IMR-90 (cell line): ENCODE results near the gene PLD5. TPM values are rescaled to one million over a fixed set of nuclear protein-coding genes. Genes with fewer than 3 reads are reported as not detected.

Experiments
- ATAC-seq: fragments of 200-7000 bp; cut with Tn5 transposase; 2 replicates; pipeline ENCODE4 v1.9.1; 2020; ENCODE audit warnings: low read depth, mild to moderate bottlenecking, moderate library complexity
- BruUV-seq: library from RNA; stranded (reverse); fragments of 400-500 nt; replicated peaks from 2 replicates; lab custom pipeline; 2021; lab: Mats Ljungman, UMichigan
- CTCF ChIA-PET: fragments of 300-600 bp; formaldehyde crosslinking; extraction: SDS; loops from one replicate; lab custom pipeline; 2021; ENCODE audit warnings: antibody characterized with exemption; lab: Yijun Ruan, JAX
- POLR2A ChIA-PET: fragments of 300-600 bp; sonication (Branson Sonifier 250); formaldehyde crosslinking; loops from one replicate; lab custom pipeline; 2022; ENCODE audit warnings: antibody characterized with exemption; ENCODE audit not compliant: unreplicated experiment; lab: Charles Lee
- DNase-seq: peaks from one replicate; pipeline ENCODE4 v3.0.0; 2013
- H2AFZ ChIP-seq: replicated peaks from 2 replicates; pipeline ENCODE3; 2013; ENCODE audit warnings: low read length, mild to moderate bottlenecking; ENCODE audit not compliant: poor library complexity
- H2AK5ac ChIP-seq: 2 replicates; pipeline ENCODE4 v1.6.1; 2013; ENCODE audit warnings: low read depth, low read length, inconsistent platforms
- H2AK9ac ChIP-seq: replicated peaks from 2 replicates; pipeline ENCODE3; 2013; ENCODE audit warnings: mild to moderate bottlenecking, low read depth, low read length, moderate library complexity; ENCODE audit not compliant: poor library complexity
- H2BK120ac ChIP-seq: 2 replicates; pipeline ENCODE4 v1.6.1; 2013; ENCODE audit warnings: low read depth, low read length, inconsistent platforms
- H2BK15ac ChIP-seq: 3 replicates; pipeline ENCODE4 v1.6.1; 2013; ENCODE audit warnings: low read depth, low read length, inconsistent platforms
- H2BK20ac ChIP-seq: 2 replicates; pipeline ENCODE4 v1.6.1; 2013; ENCODE audit warnings: low read depth, mild to moderate bottlenecking, inconsistent platforms, low read length, moderate library complexity
- H2BK5ac ChIP-seq: 2 replicates; pipeline ENCODE4 v1.6.1; 2013; ENCODE audit warnings: mild to moderate bottlenecking, low read depth, low read length, inconsistent platforms; ENCODE audit not compliant: poor library complexity, severe bottlenecking
- H3K14ac ChIP-seq: replicated peaks from 2 replicates; pipeline ENCODE4 v1.6.1; 2013; ENCODE audit warnings: low read depth, low read length, inconsistent platforms
- H3K18ac ChIP-seq: 2 replicates; pipeline ENCODE4 v1.6.1; 2013; ENCODE audit warnings: low read depth, low read length, control low read depth
- H3K23ac ChIP-seq: 2 replicates; pipeline ENCODE4 v1.6.1; 2013; ENCODE audit warnings: low read depth, low read length, inconsistent platforms
- H3K27ac ChIP-seq: 2 replicates; pipeline ENCODE4 v1.5.1; 2013; ENCODE audit warnings: mild to moderate bottlenecking, control low read depth, low read length; ENCODE audit not compliant: insufficient read depth
- H3K27me3 ChIP-seq: 2 replicates; pipeline ENCODE4 v1.6.1; 2013; ENCODE audit warnings: low read length; ENCODE audit not compliant: control insufficient read depth, insufficient read depth
- H3K36me3 ChIP-seq: 2 replicates; pipeline ENCODE4 v1.6.1; 2013; ENCODE audit warnings: low read length, mixed read lengths; ENCODE audit not compliant: control insufficient read depth, insufficient read depth
- H3K4ac ChIP-seq: 2 replicates; pipeline ENCODE4 v1.6.1; 2013; ENCODE audit warnings: low read depth, low read length, inconsistent platforms
- H3K4me1 ChIP-seq: 2 replicates; pipeline ENCODE4 v1.6.1; 2013; ENCODE audit warnings: low read length, mixed read lengths; ENCODE audit not compliant: control insufficient read depth, insufficient read depth
- H3K4me2 ChIP-seq: 2 replicates; pipeline ENCODE4 v1.6.1; 2013; ENCODE audit warnings: low read depth, mild to moderate bottlenecking, control low read depth, low read length, moderate library complexity
- H3K4me3 ChIP-seq: 2 replicates; pipeline ENCODE4 v1.5.1; 2013; ENCODE audit warnings: low read depth, mild to moderate bottlenecking, control low read depth, low read length, moderate library complexity; ENCODE audit not compliant: insufficient read depth
- H3K56ac ChIP-seq: 2 replicates; pipeline ENCODE4 v1.6.1; 2013; ENCODE audit warnings: low read length, inconsistent platforms; ENCODE audit not compliant: insufficient read depth; ENCODE audit errors: extremely low read depth
- H3K79me1 ChIP-seq, 2 experiments: 2 replicates each; pipeline ENCODE4 v1.6.1; 2013; ENCODE audit warnings: low read length in 2 of 2, inconsistent platforms in 1 of 2, low read depth in 1 of 2
- H3K9ac ChIP-seq: 2 replicates; pipeline ENCODE4 v1.6.1; 2013; ENCODE audit warnings: low read depth, low read length, control low read depth
- H3K9me1 ChIP-seq: 2 replicates; pipeline ENCODE4 v1.6.1; 2013; ENCODE audit warnings: low read length, inconsistent platforms; ENCODE audit not compliant: insufficient read depth
- H3K9me3 ChIP-seq: 2 replicates; pipeline ENCODE4 v1.6.1; 2013; ENCODE audit warnings: low read length; ENCODE audit not compliant: control insufficient read depth, insufficient read depth
- H4K20me1 ChIP-seq: 2 replicates; pipeline ENCODE4 v1.6.1; 2013; ENCODE audit warnings: low read length, inconsistent platforms; ENCODE audit not compliant: insufficient read depth
- H4K5ac ChIP-seq: 2 replicates; pipeline ENCODE4 v1.6.1; 2013; ENCODE audit warnings: mild to moderate bottlenecking, low read depth, low read length, control low read depth
- H4K8ac ChIP-seq, 2 experiments: 2 replicates each; pipeline ENCODE4 v1.6.1; 2013; ENCODE audit warnings: low read depth in 2 of 2, low read length in 2 of 2, control low read depth in 1 of 2, inconsistent platforms in 1 of 2
- H4K91ac ChIP-seq: 2 replicates; pipeline ENCODE4 v1.6.1; 2013; ENCODE audit warnings: low read depth, low read length, inconsistent platforms; ENCODE audit not compliant: insufficient read depth
- BHLHE40 ChIP-seq: fragments of 150-350 bp; IDR thresholded peaks from 2 replicates; pipeline ENCODE4 v1.6.1; 2016; ENCODE audit warnings: mild to moderate bottlenecking, low read depth, low read length
- CEBPB ChIP-seq: IDR thresholded peaks from 2 replicates; pipeline ENCODE4 v1.6.1; 2012; ENCODE audit warnings: low read depth, low read length, improper control_type of control experiment
- ELK1 ChIP-seq: fragments of 150-350 bp; IDR thresholded peaks from 2 replicates; pipeline ENCODE4 v1.6.1; 2016; ENCODE audit warnings: low read depth, mild to moderate bottlenecking, low read length, moderate library complexity, borderline replicate concordance
- MAFK ChIP-seq: IDR thresholded peaks from 2 replicates; pipeline ENCODE4 v1.6.1; 2012; ENCODE audit warnings: low read depth, low read length, improper control_type of control experiment
- MAZ ChIP-seq: IDR thresholded peaks from 2 replicates; pipeline ENCODE4 v1.6.1; 2012; ENCODE audit warnings: low read depth, mild to moderate bottlenecking, low read length, improper control_type of control experiment, moderate library complexity, borderline replicate concordance
- MXI1 ChIP-seq: IDR thresholded peaks from 2 replicates; pipeline ENCODE4 v1.6.1; 2012; ENCODE audit warnings: low read depth, mild to moderate bottlenecking, low read length, moderate library complexity, borderline replicate concordance
- POLR2A ChIP-seq: IDR thresholded peaks from 2 replicates; pipeline ENCODE4 v1.6.1; 2012; ENCODE audit warnings: mild to moderate bottlenecking, low read depth, low read length
- RFX5 ChIP-seq: IDR thresholded peaks from 2 replicates; pipeline ENCODE4 v1.8.0; 2012; ENCODE audit warnings: low read depth, mild to moderate bottlenecking, low read length, moderate library complexity
- WGBS, 2 experiments: methylation state at CpG; one replicate each; pipeline versions ENCODE4 v1.1.5 to v1.1.7; 2013; ENCODE audit warnings: missing lambda C conversion rate in 2 of 2; ENCODE audit not compliant: insufficient read length in 1 of 2; ENCODE audit errors: extremely low coverage in 2 of 2; 5-methylcytosine and 5-hydroxymethylcytosine counted together
- dilution Hi-C: fragments of 300-500 bp; cut with HindIII; formaldehyde crosslinking; loops from one replicate; pipeline ENCODE4 v1.14.3; 2018; ENCODE audit warnings: low sequenced_read_pairs; ENCODE audit not compliant: unreplicated experiment
- in situ Hi-C: fragments of 300-500 bp; cut with MboI; formaldehyde crosslinking; loops from 3 replicates; pipeline ENCODE4 v1.14.3; 2019; ENCODE audit warnings: low sequenced_read_pairs, inconsistent platforms, mixed read lengths
- intact Hi-C: fragments of 100-400 bp; cut with micrococcal nuclease; formaldehyde crosslinking; loops from 2 replicates; pipeline ENCODE4 v1.10.0; 2022
- polyA plus RNA-seq, 3 experiments: library from polyadenylated mRNA; depleted of rRNA; stranded (reverse); fragments of >200 nt; gene quantifications; 2 replicates each; pipeline ENCODE4 v1.2.3, GENCODE V29; 2012; ENCODE audit warnings: low replicate concordance in 1 of 3
- total RNA-seq: library from RNA; depleted of rRNA; stranded (reverse); fragments of >200 nt; gene quantifications from 2 replicates; pipeline ENCODE4 v1.2.3, GENCODE V29; 2012

Gene PLD5
- total and polyA plus RNA-seq, 2 of the 4 experiments (the other 2 are of a cell fraction), result not detected

GRCh38 chr1:242455052-242455361 lies 69.5 kb downstream of the PLD5 start:
- Histone ChIP-seq H3K56ac (no peak overlapping the region), H3K4me3 (no peak overlapping the region), H3K23ac (no peak overlapping the region), H3K4me1 (no peaks in the 10 kb centered on the region), H3K9ac (no peak overlapping the region), H2AK9ac (no peak overlapping the region), H3K4ac (no peak overlapping the region), H3K27me3 (no peaks in the 10 kb centered on the region), H3K36me3 (no peaks in the 10 kb centered on the region), H3K79me1 (no peaks in the 10 kb centered on the region), H4K5ac (no peak overlapping the region), H4K8ac (no peak overlapping the region), H3K9me3 (peaks cover 7% of the 10 kb centered on the region; the same call in 1 of the 2 replicates), H4K91ac (no peak overlapping the region), H2BK120ac (no peak overlapping the region), H3K9me1 (no peaks in the 10 kb centered on the region), H2BK5ac (no peak overlapping the region), H3K14ac (no peak overlapping the region), H2AK5ac (no peak overlapping the region), H2AFZ (no peak overlapping the region), H3K27ac (no peak overlapping the region), H3K4me2 (no peak overlapping the region), H2BK20ac (no peak overlapping the region), H4K20me1 (no peaks in the 10 kb centered on the region), H3K18ac (no peak overlapping the region), H2BK15ac (no peak overlapping the region)
- ATAC-seq (no peak), DNase-seq (no peak)
- in situ Hi-C loops, result loop anchor here (25.0 kb wide), 1 partner anchor 857 kb away; no protein-coding TSS in a partner anchor
- TF ChIP-seq MAZ, result no peak
- no peak for TF ChIP-seq MAFK
- TF ChIP-seq CEBPB, result no peak
- no peak for TF ChIP-seq MXI1
- no peak for TF ChIP-seq RFX5
- no peak for TF ChIP-seq BHLHE40
- no peak for TF ChIP-seq ELK1
- no peak for TF ChIP-seq POLR2A
- BruUV-seq, result no TSS peak
- WGBS, 2 experiments, result no CpG with 5 or more reads among the region's 1 CpG
- ChIA-PET POLR2A (no interaction called here), CTCF (no interaction called here)
- intact Hi-C loops, result no loop called here
- dilution Hi-C loops, result no loop called here
